HK-2 (cell line): ENCODE results near the gene ATP6V0B.

Experiments
- DNase-seq: peaks from one replicate; pipeline ENCODE4 v3.0.0-alpha.2; 2018; ENCODE audit not compliant: unreplicated experiment

Gene ATP6V0B

GRCh38 chr1:43984855-43985254 lies 10.1 kb downstream of the ATP6V0B start:
- no peak for DNase-seq

DNA sequence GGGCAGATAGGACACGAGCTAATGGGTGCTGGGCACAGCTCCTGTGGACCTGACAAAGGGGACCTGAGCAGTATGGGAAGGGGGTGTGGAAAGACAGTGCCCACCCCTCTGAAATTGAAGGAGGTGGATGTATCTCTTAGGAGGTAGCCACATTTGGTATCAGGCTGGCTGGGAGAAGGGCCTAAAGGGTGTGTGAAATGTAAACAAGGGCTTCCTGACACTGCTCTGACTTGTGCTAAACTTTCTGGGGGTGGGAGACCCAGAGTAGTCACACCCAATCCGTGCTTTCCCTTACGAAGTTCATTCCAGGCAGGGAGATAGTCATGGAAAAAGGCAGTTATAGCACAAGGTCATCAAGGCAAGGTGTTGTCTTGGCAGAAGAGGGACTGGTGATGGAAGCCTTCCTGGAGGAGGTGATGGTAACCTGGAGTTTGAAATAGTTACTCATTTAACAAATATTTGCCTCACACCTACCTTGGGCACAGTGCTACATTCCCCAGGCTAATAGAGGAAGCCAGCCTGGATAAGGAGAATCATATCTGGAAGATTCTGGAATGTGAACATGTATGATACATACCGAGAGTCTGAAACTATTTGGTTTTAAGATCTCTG lies 11.3 kb downstream of the ATP6V0B start:
- DNase-seq = no peak

DNA sequence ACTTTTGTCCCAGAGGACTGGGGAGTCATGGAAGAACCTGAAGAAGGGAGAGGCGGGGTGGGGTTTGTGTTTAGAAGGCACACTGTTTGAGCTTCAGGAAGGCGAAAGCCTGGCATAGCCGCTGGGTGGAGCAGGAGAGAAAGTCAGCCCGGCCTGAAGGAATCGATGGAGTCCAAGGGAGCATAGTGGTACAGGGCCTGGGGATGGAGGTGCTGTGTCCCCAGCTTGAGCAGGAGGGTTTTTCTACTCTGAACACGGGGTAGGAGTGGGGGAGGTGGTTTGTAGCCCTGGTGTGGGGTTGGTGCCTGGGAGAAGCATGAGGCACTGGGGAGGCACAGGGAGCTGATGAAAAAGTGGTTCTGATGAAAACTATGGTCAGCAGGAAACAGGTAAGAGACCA lies 12.0 kb downstream of the ATP6V0B start:
- no peak for DNase-seq

GRCh38 chr1:43987159-43987902 lies 12.6 kb downstream of the ATP6V0B start:
- no peak for DNase-seq

DNA sequence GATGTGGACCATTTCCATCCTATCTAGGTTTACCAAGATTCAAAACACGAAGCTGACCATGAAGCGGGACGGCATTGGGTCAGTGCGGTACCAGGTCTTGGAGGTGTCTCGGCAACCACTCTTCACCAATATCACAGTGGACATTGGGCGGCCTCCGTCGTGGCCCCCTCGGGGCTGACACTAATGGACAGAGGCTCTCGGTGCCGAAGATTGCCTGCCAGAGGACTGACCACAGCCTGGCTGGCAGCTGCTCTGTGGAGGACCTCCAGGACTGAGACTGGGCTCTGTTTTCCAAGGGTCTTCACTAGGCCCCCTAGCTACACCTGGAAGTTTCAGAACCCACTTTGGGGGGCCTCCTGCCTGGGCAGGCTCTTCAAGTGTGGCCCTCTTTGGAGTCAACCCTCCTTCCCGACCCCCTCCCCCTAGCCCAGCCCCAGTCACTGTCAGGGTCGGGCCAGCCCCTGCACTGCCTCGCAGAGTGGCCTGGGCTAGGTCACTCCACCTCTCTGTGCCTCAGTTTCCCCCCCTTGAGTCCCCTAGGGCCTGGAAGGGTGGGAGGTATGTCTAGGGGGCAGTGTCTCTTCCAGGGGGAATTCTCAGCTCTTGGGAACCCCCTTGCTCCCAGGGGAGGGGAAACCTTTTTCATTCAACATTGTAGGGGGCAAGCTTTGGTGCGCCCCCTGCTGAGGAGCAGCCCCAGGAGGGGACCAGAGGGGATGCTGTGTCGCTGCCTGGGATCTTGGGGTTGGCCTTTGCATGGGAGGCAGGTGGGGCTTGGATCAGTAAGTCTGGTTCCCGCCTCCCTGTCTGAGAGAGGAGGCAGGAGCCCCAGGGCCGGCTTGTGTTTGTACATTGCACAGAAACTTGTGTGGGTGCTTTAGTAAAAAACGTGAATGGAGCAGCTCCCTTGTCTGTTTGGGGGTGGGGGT lies 15.8 kb downstream of the ATP6V0B start:
- peak; percentile 38 for DNase-seq

GRCh38 chr1:43991200-43991475 lies 16.4 kb downstream of the ATP6V0B start:
- no peak for DNase-seq

- peak; percentile 91 for DNase-seq
These were observed 16.9 kb downstream of the ATP6V0B start, which contains the start of gene CCDC24 for GRCh38 chr1:43991476-43992231. TSS of gene CCDC24 (plus strand) at chr1:43991599. CDS start at chr1:43991879, 280 bp downstream.

GRCh38 chr1:43992232-43992995 lies 17.7 kb downstream of the ATP6V0B start:
- DNase-seq = no peak

DNA sequence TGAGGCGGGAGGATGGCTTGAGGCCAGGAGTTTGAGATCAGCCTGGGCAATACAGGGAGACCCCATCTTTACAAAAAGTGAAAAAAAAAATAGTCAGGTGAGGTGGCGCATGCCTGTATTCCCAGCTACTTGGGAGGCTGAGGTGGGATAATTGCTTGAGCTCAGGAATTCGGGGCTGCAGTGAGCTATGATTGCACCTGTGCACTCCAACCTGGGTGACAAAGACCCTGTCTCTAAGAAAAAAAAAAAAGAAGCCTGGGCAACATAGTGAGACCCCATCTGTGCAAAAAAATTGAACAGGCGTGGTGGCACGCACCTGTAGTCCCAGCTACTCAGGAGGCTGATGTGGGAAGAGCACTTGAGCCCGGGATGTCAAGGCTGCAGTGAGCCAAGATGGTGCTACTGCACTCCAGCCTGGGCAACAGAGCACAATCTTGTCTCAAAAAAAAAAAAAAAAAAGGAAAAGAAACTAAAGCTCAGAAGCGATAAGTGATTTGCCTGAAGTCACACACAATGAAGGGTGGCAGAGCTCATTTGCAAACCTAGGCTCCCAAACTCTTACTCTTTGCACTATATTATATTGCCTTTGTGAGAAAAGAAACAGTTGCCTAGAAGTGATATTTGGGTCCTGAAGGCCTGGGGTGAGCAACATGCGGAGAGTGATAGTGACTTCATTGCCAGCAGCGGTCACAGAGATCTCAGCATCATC lies 18.6 kb downstream of the ATP6V0B start:
- no peak for DNase-seq

DNA sequence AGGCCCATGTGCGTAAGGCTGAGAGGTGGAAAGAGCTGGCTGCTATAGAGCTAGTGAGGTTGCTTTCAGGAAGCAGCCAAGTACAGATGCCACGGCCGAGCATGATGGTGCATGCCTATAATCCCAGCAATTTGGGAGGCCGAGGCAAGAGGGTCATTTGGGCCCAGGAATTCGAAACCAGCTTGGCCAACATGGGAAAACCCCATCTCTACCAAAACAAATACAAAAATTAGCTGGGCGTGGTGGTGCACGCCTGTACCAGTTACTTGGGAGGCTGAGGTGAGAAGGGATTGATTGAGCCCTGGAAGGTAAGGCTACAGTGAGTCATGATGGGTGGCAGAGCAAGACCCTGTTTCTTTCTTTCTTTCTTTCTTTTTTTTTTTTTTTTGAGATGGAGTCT lies 19.3 kb downstream of the ATP6V0B start:
- DNase-seq = no peak

- peak; percentile 39 for DNase-seq
These were observed 20.3 kb downstream of the ATP6V0B start for GRCh38 chr1:43994794-43995790.

DNA sequence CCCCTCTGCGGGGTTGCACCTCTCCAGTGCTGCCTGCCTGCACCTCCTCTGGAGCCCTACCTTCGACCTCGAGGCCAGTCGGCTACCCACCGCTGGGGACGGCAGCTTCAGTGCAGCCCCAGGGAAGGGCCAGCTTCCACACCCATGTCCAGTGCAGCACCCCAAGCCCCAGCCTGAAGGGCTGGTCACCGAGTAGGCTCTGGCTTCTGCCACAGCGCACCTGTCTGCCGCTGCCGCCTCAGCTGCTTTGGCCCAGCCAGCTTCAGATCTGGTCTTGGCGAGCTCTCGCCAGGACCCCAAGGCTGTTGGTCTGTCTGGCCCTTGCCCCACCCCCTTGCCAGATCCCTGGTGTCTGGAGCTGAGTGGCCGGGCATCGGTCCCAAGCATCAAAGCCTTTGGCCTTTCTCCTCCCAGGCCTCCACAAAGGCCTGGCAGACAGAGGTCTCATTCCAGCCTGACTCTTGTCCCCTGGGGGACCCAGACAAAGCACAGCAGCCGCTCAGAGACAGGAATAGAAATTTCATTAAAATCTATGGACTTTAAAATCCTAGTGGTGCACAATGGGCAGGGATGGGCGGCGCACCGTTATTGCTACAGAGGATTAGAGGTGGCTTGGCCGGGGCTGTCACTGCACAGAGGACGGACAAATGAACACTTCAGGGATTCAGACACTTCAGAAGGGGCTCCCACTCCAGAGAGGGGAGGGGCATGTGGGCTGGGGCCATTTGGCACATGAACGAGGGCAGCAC lies 21.4 kb downstream of the ATP6V0B start:
- DNase-seq = no peak

GRCh38 chr1:43996733-43997115 lies 22.0 kb downstream of the ATP6V0B start:
- no peak for DNase-seq

DNA sequence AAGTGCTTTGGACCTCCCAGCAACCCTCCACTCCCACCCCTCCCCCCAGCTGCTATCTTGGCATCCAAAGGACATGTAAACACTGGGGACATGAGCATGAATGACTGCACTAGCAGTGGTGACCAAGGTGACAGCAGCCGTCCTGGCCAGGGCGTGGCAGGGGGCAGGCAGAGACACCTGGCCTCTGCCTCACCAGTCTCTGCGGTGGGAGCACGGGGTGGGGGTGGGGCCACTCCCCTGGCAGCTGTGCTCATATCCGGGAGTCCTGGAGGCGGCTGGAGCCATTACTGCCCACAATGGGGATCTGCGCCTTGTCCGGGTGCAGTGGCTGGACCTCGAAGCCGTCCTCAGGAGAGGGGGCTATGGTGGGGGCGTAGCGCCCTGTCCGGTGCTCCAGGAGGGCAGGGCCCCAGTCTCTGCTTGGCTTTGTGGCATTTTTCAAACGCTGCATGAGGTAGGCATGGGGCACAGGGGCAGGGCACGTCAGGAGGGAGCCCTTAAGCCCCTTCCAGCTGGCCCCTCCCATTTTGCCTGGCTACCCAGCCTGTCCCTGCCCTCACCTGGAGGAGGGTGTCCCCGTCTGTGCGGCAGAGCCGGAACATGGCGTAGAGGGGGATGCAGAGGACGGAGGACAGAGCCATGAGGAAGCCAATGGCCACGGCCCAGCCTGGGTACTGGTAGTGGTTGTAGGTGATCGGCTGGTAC lies 22.7 kb downstream of the ATP6V0B start:
- DNase-seq = no peak

DNA sequence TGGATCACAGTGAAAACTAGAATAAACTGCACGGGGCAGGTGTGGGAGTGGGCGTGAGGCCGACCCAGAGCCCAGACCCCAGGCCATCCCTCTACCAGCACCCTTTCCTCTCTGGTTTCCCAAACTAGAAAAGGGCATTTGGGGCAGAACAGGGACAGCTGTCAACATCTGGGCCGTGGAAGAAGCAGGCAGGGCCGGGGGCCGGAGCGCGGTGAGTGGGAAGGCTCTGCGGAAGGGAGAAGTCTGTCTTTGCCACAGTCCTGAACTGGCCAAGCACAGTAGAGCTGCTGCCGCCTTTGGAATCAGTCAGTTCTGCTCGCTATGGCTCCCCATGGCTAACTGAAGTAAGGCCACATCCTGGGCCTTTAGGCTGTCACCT lies 23.2 kb downstream of the ATP6V0B start:
- no peak for DNase-seq

GRCh38 chr1:43999455-43999854 lies 24.7 kb downstream of the ATP6V0B start:
- DNase-seq = no peak

DNA sequence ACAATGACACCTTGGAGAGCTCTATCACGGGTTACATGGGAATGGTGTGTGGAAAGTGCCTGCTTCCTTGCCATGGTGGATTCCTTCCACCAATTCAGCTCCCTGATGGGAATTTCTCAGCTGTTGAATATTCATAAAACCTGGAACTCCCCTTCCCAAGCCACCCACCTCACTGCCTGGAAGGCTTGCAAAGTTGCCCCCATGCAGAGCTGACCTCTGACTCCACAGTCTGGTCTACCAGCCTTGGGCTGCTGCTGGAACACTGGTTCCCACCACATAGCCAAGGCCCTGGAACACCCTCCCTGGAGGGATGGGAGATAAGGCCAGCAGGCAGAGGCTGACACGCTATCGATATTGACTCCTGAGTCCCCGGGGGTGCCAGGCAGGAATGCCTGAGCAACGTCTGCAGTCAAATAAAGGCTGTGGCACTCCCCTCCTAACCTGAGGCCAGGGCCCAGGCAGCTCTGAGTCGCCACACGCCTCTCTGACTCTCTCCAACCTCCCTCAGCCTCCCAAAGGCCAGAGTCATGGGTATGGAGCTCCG lies 25.4 kb downstream of the ATP6V0B start:
- DNase-seq = no peak

DNA sequence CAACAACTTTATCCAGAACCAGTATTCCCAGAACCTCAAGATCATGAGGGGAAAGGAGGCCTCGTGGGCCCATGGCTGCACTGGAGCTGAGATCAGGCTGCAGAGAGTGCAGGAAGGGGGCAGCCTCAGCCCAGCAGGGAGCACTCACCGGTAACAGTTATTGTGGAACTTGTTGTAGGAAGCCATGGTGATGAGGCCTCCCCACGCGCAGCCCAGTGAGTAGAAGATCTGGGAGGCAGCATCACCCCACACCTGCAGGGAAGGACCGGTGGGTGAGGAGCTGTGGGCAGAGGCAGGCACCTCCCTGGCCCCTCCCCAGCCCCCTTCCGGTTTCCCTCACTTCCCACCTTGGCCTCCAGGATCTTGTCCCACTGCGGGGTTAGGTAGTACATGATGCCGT lies 27.4 kb downstream of the ATP6V0B start:
- no peak for DNase-seq
